Hematopoietic multipotent progenitor cell treated with erythropoietin and hydrocortisone succinate and interleukin-3 and kit ligand, for 4 days (in vitro differentiated cells): Measurements from ENCODE around the gene MEGF10.

Source experiments
- DNase-seq: peaks from one replicate; pipeline ENCODE4 v3.0.0-alpha.2; 2015

The MEGF10 gene

GRCh38 chr5:127375544-127376091 is 85.0 kb downstream of the MEGF10 start:
- no peak for DNase-seq

GRCh38 chr5:127377651-127378050 is 87.1 kb downstream of the MEGF10 start:
- no peak for DNase-seq

DNA sequence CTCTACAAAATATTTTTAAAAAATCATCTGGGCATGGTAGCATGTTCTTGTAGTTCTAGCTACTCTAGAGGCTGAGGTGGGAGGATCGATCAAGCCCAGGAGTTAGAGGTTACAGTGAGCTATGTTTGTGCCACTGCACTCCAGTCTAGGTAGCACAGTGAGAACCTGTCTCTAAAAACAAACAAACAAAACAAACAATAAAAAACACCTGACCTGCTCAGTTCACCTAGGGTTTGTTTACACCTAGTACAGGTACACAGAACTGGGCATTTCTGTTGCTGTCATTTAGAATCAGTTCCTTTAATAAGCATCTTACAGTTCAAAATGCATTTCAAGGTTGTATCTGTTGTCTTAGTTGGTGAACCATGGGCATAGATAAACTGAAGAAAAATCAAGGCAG is 95.3 kb downstream of the MEGF10 start:
- DNase-seq: no peak

DNA sequence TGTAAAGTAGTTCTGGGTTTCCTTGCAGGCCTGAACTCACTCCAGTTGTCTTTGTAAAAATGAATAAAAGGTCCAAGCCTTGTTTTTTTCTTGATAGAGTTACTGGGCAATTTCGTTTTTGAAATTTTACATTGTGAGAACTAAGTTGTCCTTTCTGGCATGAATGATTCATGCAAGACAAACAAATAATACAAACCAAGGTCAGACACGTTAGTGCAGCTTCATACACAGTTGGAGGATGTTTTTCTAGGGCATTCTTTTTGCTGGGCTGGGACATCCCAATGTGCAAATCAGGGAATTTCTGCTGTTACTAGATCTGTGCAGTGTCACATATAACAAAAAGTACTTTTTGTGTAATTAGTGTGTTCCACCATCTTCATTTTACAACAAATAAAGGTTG is 96.0 kb downstream of the MEGF10 start:
- no peak for DNase-seq

GRCh38 chr5:127389601-127390000 is 99.0 kb downstream of the MEGF10 start:
- peak; percentile 33 for DNase-seq

- DNase-seq: no peak
These were observed 102.2 kb downstream of the MEGF10 start for GRCh38 chr5:127392762-127393161.

DNA sequence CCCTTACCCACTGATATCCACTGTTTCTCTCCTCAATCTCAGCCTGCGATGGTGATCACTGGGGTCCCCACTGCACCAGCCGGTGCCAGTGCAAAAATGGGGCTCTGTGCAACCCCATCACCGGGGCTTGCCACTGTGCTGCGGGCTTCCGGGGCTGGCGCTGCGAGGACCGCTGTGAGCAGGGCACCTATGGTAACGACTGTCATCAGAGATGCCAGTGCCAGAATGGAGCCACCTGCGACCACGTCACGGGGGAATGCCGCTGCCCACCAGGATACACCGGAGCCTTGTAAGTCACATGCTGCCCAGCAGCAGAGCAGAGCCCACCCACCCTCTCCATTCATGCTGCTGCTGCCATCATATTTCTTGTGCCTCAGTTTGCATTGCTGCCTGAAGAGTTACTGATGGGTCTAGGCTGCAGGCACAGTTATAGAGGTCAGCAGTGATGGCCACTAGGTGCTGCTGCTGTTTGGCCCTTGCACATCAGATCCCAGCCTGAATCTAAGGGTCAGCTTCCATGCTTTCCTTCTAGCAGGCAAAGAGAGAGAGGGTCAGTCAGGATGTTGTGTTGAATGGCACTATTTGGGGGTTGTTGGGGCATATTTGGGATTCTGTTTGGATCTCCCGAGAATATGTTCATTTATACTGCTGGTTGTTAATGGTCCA is 106.0 kb downstream of the MEGF10 start:
- DNase-seq: no peak

- no peak for DNase-seq
These were observed 107.9 kb downstream of the MEGF10 start for GRCh38 chr5:127398508-127398907.

DNA sequence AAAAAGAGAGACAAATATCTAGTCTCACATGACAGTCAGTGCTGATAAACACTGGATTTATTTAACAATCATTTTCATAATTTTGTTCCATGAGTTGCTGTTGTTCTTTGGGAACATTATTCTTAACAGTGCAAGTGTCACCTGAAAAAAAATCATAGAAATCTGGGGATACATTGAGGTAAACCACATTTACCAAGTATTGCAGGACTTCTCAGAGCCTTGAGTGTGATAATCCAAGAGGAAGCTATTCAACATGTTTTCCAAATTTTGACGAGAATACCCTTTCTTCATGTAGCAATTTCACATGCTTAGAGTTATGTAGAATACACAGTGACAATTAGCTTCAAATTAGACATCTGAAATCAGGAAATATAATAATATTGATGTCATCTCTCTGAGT is 108.5 kb downstream of the MEGF10 start:
- no peak for DNase-seq

DNA sequence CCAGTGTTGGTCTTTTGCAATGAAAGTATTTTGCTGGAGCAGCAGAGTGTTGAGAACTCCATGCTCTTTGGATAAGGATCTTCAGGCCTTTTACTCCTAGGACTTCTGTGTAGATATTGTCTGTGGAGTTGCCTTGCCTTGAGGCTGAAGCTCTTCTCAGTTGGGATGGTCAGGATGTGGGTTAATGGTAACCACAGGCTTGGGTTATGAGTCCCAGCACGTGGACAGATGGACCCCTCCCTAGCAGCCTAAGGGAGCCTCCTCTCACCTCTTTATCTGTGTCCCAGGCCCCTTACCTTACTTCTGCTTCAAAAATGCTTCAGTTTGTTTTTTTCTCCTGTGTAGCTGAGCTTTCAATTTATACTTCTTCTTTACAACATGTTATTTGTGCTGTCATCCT is 109.9 kb downstream of the MEGF10 start:
- DNase-seq: peak; percentile 38

GRCh38 chr5:127400946-127401670 is 110.5 kb downstream of the MEGF10 start:
- DNase-seq: peak; percentile 53

- DNase-seq: no peak
These were observed 111.8 kb downstream of the MEGF10 start for GRCh38 chr5:127402361-127402760.

GRCh38 chr5:127404190-127404589 is 113.6 kb downstream of the MEGF10 start:
- no peak for DNase-seq

DNA sequence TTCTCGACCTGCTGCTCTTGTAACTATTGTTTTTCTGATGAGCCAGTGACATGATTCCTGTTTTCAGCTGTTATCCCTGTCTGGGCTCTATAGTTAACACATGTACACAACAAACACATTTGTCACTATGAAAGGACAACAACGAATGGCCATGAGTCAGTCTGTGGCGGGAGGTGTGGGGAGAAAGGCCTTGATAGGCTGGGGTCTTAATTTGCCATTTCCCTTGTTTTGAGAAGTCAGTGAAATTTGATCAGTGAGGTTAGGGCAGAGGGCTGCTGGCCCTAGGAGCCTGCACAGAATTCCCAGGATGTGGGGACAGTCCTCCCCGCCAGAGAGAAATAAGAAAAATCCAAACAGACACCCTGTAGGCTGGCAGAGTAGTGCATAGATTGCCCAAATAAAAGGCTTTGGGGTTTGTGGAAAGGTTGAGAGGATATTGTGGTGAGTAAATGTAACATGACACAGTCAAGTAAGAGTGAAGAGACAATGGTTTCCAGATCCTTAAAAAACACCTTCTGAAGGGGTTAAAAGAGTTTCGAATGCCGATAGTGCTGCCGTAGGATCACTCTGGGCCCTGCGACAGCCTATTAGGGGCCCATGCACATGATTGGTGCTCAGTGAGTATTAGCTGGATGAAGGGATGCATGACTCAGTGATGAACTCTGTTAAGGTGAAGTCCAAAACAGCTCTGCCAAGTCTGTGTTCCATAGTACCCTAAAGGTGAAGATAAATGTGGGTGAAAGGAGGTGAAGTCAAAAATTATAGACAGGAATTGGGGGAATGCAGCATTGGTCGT is 115.9 kb downstream of the MEGF10 start:
- no peak for DNase-seq

GRCh38 chr5:127409246-127409917 is 118.8 kb downstream of the MEGF10 start:
- no peak for DNase-seq

- DNase-seq: no peak
These were observed 119.5 kb downstream of the MEGF10 start for GRCh38 chr5:127409921-127410675.

DNA sequence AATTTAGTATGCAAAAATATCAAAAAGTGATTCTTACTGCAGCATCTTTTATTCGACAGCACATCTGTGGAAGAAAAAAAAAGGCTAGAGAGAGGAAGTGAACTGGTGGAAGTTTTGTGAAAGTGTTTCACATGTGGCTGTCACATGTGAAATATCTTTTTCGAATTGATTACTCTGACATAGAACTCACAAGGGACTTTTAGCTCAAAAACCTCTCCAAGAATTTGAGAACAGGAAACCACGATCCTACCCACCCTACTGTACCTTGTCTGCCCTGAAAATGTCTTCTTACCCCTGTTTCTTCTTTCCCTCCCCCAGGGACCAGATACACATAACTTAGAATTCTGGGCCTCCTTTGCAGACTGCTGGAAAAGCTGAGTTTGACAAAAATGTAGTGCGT is 120.4 kb downstream of the MEGF10 start:
- DNase-seq: peak; percentile 9

DNA sequence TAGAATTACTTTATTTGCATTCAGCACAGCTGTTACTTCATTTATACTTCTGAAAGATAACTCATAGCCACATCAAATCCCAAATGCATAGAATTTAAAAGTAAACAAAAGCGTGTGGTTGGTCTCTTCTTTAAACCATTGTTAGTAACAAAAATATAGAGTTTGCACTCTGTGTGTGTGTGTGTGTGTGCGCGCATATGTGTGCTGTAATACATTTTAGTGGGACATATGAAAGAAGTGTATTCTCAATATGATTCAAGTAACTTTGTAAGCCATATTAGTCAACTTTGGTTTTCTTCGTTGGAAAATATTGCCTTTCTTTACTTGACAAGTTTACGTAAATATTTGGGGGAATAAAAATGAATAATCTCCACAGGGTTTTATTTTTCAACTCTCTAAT is 120.8 kb downstream of the MEGF10 start:
- DNase-seq: no peak

DNA sequence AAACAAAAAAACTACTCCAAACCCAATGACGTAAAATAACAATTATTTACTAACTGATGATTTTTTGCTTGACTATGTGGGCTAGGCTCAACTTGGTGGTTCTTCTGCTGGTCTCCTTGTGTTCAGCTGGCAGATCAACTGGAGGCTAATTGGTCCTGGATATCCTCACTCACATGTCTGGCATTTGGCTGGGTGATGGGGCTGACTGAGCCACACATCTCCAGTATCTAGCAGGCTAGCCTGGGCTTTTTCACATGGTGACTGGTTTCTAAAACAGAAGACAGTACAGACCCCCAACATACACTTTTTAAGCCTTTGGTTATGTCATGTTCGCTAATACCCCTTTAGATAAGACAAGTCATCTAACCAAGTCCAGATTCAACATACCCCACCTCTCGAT is 122.1 kb downstream of the MEGF10 start:
- DNase-seq: no peak

DNA sequence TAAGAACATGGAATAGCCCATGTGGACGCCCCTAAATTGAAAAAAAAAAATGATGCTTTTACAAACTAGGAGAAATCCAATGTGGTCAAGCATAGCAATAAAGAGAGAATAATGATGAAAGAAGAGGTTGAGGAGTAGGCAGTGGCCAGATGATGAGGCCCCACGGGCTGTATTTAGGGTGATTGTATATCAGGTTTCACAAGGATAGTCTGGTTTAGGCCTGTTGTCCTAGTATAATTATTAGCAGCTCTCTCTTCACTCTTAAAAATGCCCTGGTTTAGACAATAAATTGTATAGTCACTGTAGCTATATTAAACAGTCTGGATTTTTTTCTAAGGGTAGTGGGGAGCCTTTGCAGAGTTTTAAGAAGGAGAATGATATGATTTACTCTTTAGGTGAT is 124.4 kb downstream of the MEGF10 start:
- no peak for DNase-seq

- DNase-seq: no peak
These were observed 126.3 kb downstream of the MEGF10 start for GRCh38 chr5:127416906-127417305.

- no peak for DNase-seq
These were observed 126.9 kb downstream of the MEGF10 start for GRCh38 chr5:127417528-127417927.
